ENCODE measurements around the gene TWIST2.

DNA sequence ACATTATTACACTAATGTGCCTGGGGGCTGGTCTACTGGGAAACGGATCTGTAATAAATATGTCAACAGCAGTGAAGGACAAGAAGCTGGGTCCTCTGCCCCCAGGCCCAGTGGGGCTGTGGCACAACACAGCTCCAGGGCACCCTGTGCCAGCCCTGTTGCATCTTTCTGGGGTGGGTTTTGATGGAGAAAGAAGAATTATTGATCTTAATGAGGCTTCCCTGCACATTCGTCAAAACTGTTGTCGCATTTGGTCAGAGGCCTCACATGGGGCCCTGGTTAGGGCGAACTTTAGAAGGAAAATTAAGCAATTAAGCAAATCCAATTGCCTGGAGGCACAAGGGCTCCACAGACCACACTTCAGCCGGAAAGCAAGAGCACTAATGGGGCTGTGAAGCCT lies 30.0 kb upstream of the TWIST2 start:
- no peak for TF ChIP-seq POLR2A (IDR thresholded peaks at IDR 0.05)
- TF ChIP-seq, protein P1, sequence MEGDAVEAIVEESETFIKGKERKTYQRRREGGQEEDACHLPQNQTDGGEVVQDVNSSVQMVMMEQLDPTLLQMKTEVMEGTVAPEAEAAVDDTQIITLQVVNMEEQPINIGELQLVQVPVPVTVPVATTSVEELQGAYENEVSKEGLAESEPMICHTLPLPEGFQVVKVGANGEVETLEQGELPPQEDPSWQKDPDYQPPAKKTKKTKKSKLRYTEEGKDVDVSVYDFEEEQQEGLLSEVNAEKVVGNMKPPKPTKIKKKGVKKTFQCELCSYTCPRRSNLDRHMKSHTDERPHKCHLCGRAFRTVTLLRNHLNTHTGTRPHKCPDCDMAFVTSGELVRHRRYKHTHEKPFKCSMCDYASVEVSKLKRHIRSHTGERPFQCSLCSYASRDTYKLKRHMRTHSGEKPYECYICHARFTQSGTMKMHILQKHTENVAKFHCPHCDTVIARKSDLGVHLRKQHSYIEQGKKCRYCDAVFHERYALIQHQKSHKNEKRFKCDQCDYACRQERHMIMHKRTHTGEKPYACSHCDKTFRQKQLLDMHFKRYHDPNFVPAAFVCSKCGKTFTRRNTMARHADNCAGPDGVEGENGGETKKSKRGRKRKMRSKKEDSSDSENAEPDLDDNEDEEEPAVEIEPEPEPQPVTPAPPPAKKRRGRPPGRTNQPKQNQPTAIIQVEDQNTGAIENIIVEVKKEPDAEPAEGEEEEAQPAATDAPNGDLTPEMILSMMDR (IDR thresholded peaks at IDR 0.05) = no peak

All from breast epithelium (tissue), 3 donors.